Inferior parietal cortex (tissue), 1 donor: ENCODE measurements around the gene CREG2.

Experiments used
- DNase-seq: peaks from one replicate; pipeline ENCODE4 v3.0.0-alpha.2; 2016; ENCODE audit errors: extremely low spot score

The CREG2 gene, protein sequence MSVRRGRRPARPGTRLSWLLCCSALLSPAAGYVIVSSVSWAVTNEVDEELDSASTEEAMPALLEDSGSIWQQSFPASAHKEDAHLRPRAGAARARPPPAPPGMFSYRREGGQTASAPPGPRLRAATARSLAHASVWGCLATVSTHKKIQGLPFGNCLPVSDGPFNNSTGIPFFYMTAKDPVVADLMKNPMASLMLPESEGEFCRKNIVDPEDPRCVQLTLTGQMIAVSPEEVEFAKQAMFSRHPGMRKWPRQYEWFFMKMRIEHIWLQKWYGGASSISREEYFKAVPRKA

GRCh38 chr2:101387151-101387834 is at the start of gene CREG2:
Gene CREG2 (minus strand): TSS chr2:101387503. CDS start chr2:101387457, 46 bp downstream.
- DNase-seq, result peak; percentile 67

GRCh38 chr2:101435001-101435862 is 47.9 kb upstream of the CREG2 start:
- no peak for DNase-seq

DNA sequence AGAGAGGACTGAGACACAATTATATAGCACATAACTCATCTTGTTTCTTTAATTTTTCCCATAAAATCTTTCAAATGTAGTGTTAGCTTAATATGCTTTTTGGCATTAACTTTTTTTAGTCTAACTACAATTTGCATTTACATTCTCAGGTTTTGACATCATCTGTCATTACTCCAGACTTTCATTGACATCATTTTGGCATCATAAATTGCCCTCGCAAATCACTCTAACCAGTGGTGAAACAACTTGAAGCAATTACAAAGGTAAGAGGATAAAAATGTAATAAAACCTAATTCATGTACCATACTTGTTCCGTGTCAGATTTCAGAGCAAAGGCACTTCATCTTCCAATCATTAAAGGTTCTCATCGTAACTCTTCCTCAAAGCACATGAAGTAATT is 46.2 kb upstream of the CREG2 start:
- DNase-seq, result no peak

- no peak for DNase-seq
Observed at GRCh38 chr2:101432411-101433181, 45.3 kb upstream of the CREG2 start.

GRCh38 chr2:101431486-101431885 is 44.2 kb upstream of the CREG2 start:
- no peak for DNase-seq

GRCh38 chr2:101430156-101430555 is 42.9 kb upstream of the CREG2 start:
- no peak for DNase-seq

DNA sequence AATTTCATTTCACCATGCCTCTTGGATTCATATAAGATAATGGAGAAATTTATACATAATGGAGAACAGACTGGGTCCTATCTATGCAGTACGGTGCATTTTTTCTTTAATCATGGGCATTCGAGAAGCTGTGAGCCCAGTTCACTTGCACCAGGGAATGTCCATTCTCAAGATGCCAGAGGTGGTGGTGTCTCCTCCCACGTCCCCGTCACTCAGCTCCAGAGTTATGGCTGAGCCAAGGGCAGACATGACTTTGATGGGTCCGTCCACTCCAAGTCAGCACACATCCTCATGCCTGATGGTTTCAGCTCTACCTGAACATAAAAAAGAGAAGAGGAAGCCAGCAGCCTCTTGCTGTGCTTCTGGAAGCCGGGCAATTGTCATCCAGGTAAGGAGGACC is 42.1 kb upstream of the CREG2 start:
- DNase-seq, result no peak

- DNase-seq, result no peak
Observed at GRCh38 chr2:101428422-101429176, 41.3 kb upstream of the CREG2 start.

GRCh38 chr2:101427743-101428142 is 40.4 kb upstream of the CREG2 start:
- DNase-seq, result no peak

DNA sequence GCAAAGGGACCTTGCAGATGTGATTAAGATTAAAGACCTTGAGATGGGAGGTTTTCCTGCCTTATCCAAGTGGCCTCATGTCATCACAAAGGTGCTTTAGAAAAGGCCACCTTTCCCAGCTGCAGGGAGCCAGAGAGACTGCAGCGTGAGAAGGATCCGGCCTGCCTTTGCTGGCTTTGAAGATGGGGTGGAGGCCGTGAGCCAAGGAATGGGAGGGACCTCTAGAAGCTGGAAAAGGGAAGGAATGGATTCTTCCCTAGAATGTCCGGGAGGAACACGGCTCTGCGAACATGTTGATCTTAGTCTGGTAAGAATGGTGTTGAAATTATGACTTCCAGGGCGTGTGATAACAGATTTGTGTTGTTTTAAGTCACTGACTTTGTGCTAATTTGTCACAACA is 39.9 kb upstream of the CREG2 start:
- DNase-seq, result no peak

DNA sequence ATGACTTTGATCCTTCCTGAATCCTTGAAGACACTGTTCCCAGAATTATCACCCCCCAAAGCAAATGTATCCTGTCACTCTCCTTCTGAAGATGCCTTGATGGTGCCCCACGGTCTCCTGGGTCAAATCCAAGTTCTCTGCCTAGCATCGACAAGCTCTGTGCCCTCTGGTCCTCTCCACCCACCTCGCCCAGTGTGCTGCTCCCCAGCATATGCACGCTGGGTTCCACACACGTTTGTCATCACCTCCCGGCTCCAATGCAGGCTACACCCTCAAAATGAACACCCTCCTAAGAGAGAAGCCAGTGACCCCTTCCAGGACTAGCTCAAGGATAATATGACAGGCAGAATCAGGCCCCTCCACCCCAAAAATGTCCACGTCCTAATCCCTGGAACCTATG is 39.5 kb upstream of the CREG2 start:
- DNase-seq, result no peak

GRCh38 chr2:101420623-101421022 is 33.3 kb upstream of the CREG2 start:
- no peak for DNase-seq

GRCh38 chr2:101419096-101419663 is 31.9 kb upstream of the CREG2 start:
- DNase-seq, result peak; percentile 63

DNA sequence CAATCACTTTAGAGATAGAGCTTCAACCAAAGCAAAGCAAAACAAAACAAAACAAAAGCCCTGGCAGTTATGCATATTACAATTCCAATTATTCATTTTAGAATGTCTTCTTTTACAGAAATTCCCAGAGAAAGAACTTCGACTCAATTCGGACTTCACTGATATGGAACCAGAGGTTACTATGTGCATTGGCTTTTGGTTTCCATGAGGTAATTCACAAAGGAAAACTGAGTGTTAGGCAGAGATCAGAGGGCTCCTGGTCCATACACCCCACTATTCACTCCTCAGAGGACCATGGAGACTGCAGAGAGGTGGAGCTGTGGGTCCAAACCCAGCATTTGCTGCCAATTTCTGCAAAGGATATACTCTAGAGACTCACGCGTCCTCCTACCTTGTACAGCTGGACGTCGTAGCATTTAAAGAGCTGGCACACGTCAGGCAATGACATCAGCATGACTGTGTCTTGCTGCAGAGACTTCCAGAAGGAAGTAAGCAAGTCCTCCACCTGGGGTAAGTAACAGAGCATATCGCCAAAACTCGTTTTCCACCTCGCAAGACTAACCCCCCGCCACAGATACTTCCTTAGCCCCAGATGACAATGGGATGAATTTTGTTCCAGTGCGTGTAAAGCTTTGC is 31.3 kb upstream of the CREG2 start:
- no peak for DNase-seq

DNA sequence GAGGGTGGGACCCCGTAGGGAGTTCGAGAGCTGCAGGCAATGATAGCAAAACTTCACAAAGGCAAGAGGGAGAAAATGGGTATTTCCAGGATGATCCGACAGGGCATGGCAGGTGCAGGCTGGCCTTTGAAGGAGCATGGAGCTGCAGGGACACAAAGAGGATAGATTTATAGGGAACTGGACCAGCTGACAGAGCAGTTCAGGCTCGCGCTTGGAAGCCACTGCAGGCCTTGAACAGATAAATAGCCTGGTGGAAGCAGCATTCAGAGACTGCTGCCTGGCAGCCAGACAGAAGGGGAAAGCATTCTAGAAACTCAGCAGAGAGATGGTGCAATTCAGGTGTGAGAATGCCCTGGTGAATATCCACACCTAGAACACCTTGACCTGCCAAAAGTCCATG is 29.3 kb upstream of the CREG2 start:
- DNase-seq, result no peak

- no peak for DNase-seq
Observed at GRCh38 chr2:101415884-101416283, 28.6 kb upstream of the CREG2 start.

DNA sequence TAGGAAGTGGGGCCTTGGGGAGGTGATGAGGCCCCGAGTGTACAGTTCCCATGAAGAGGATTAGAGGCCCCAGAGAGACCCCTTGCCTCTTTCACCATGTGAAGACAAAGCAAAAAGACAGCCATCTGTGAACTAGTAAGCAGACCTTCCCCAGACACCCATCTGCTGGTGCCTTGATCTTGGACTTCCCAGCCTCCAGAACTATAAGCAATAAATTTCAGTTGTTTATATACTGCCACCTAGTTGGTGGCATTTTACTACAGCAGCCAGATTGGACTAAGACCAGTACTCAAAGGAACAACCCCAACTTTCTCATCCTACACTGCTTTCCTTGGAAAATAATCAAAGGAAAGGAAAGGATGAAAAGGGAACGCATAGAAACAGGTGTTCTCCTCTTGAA is 27.9 kb upstream of the CREG2 start:
- DNase-seq, result no peak

DNA sequence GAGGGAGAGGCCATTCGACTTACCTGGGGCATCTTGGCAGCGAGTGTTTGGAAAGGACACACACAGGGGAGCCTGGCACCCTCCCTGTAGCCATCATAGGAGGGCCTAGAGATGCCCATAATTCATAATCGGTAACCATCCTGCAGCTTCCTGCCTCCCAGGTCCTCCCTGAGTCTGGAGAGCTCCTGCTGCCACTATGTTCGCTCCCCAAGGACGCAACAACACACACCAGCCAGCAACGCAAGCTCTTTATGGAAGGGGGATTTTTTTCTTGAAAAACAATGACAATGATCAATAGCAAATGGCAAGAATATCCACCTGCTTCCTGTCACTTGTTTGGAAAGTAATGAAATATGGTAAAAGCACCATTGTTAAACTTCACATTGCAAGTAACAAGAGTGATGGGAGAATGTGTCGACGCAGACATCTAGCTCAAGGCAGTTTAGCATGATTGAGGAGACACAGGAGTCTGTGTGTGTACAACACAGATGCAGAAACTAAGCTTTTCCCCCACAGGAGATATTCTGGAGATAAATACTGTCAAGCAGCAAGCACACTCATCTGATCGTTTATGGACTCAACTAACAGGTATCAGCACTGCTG is 24.9 kb upstream of the CREG2 start:
- no peak for DNase-seq

- no peak for DNase-seq
Observed at GRCh38 chr2:101410746-101411145, 23.4 kb upstream of the CREG2 start.

- DNase-seq, result no peak
Observed at GRCh38 chr2:101410114-101410513, 22.8 kb upstream of the CREG2 start.
